Keratinocyte (primary cell): Measurements from ENCODE around the gene LHX2.

Experiments used
- CTCF ChIP-seq, 3 experiments: IDR thresholded peaks in 1 of 3; conservative IDR thresholded peaks in 1 of 3; optimal IDR thresholded peaks in 1 of 3; 2 replicates in 2 of 3; 3 replicates in 1 of 3; pipeline versions ENCODE3 to v1.5.1; 2011; ENCODE audit warnings: low read length in 3 of 3, mild to moderate bottlenecking in 3 of 3, moderate library complexity in 2 of 3, control low read depth in 1 of 3, inconsistent platforms in 1 of 3; ENCODE audit not compliant: insufficient read depth in 2 of 3; ENCODE audit errors: extremely low read depth in 1 of 3
- EZH2 ChIP-seq: IDR thresholded peaks from one replicate; pipeline ENCODE4 v1.6.1; 2012; ENCODE audit warnings: inconsistent platforms, mild to moderate bottlenecking, low read length, moderate library complexity

GRCh38 chr9:124015661-124016131 lies 4.1 kb downstream of the LHX2 start:
- TF ChIP-seq CTCF (optimal IDR thresholded peaks at IDR 0.05 in 1 of 3, IDR thresholded peaks at IDR 0.05 in 1 of 3, conservative IDR thresholded peaks at IDR 0.05 in 1 of 3; ENCODE audit: extremely low read depth in 1 of 3, insufficient read depth in 2 of 3, low read length in 3 of 3) = no peak
- TF ChIP-seq EZH2 = no peak
